ENCODE measurements around the gene WDR72. TPM values are rescaled to one million over a fixed set of nuclear protein-coding genes. Genes with fewer than 3 reads are reported as not detected.

Gene WDR72
- total RNA-seq, 2 donors from 2014 or later = 0.08 TPM; not detected in 1

DNA sequence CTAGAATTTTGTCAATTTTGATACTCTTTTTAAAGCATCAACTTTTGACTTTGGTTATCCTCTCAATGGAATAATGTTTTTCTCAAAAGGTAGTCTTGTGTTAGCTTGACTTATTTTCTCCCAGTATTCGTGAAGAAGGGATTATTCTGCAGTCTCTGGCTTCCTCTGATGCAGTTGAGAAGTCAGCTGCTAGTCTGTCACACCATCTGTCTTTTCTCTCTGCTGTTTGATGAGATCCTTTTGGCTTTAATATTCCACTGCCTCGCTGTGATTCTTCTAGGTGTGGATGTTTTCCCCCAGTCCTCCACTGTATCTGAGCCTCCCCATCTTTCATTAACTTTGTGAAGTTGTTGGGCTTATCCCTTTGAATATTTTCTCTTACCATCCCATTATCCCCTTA lies 141.0 kb downstream of the WDR72 start:
- H3K9me3 ChIP-seq = no peaks in the 10 kb centered on the region
- no peak for DNase-seq (ENCODE audit: low spot score)
- no peaks in the 10 kb centered on the region for H3K36me3 ChIP-seq
- H3K27me3 ChIP-seq = no peaks in the 10 kb centered on the region
- H3K27ac ChIP-seq = no peak overlapping the region
- no peak overlapping the region for H3K4me3 ChIP-seq
- TF ChIP-seq, protein P1, sequence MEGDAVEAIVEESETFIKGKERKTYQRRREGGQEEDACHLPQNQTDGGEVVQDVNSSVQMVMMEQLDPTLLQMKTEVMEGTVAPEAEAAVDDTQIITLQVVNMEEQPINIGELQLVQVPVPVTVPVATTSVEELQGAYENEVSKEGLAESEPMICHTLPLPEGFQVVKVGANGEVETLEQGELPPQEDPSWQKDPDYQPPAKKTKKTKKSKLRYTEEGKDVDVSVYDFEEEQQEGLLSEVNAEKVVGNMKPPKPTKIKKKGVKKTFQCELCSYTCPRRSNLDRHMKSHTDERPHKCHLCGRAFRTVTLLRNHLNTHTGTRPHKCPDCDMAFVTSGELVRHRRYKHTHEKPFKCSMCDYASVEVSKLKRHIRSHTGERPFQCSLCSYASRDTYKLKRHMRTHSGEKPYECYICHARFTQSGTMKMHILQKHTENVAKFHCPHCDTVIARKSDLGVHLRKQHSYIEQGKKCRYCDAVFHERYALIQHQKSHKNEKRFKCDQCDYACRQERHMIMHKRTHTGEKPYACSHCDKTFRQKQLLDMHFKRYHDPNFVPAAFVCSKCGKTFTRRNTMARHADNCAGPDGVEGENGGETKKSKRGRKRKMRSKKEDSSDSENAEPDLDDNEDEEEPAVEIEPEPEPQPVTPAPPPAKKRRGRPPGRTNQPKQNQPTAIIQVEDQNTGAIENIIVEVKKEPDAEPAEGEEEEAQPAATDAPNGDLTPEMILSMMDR (IDR thresholded peaks at IDR 0.05) = no peak
- H3K4me1 ChIP-seq = no peaks in the 10 kb centered on the region

DNA sequence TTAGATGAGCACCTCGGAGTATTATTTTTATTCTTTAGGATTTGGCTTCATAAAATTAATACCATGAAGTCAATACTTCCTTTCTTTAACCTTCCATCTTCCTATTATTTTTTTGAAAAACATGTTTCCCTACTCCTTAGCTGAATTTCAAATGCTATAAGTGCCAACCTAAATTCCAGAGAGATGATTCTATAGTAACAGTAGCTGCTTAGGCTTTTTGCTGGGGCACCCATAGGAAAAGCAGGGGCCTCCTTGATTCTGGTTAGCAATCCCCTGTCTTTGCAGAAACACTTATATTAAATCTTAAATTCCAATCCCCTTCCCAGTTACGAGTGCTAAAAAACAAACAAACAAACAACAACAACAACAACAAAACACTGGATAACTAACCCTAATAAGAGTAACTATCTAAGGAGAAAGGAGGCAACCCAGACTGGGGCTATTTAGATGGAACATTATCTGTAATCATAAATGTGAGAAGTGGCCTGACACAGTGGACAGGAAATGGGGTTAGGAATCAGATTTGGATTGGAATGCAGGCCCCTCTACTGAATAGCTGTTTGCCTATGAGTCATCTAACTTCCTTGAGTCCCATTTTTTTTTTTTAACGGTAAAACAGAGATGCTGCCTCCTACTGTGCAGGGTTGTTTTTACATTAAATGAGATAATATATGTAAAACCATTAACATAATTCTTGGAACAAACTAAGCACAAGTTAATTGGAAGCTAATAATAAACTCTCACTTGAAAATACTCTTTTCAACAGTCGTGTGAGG lies 148.1 kb downstream of the WDR72 start:
- Histone ChIP-seq H3K4me3 (no peak overlapping the region), H3K36me3 (no peaks in the 10 kb centered on the region), H3K27me3 (no peaks in the 10 kb centered on the region), H3K27ac (no peak overlapping the region), H3K4me1 (no peaks in the 10 kb centered on the region), H3K9me3 (no peaks in the 10 kb centered on the region)
- TF ChIP-seq, protein P1 (IDR thresholded peaks at IDR 0.05) = no peak
- DNase-seq (ENCODE audit: low spot score) = no peak

DNA sequence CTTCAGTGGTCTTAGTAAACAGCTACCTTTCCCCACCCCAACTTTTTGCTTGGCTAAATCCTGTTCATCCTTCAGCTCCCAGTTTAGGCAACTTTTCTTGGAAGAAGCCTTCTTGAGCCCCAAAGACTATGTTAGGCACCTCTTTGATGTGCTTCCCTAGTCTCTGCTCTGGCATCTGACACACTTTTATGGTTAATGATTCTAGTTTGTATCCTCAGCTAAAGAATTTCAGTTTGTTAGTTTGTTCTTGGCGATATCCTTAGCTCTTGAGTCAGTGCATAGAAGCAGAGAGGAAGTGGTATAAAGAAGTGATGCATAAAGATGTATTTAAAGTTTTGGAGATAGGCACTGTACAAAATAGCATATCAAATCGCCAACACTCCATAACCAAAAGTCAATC lies 168.4 kb downstream of the WDR72 start:
- Histone ChIP-seq H3K27ac (no peak overlapping the region), H3K27me3 (no peaks in the 10 kb centered on the region), H3K4me3 (no peak overlapping the region), H3K4me1 (no peaks in the 10 kb centered on the region), H3K36me3 (no peaks in the 10 kb centered on the region), H3K9me3 (no peaks in the 10 kb centered on the region)
- TF ChIP-seq, protein P1 (IDR thresholded peaks at IDR 0.05) = no peak
- no peak for DNase-seq (ENCODE audit: low spot score)

DNA sequence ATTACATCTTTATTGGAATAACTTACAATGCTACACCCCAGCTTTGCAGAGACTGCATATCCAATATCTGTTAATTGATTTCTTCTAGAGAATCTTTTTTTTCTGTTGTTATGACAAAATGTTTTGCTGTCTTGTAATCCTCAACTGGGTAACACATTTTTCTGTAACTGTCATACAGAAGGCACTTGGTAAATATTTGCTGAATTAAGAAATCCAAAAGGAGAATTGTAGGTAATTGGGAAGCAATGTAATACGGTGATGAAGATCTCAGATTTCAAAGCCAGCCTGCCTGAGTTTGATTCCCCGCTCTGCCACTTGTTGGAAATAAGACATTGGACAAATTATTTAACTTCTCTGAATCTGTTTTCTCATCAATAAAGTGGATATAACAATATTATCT lies 169.1 kb downstream of the WDR72 start:
- Histone ChIP-seq H3K36me3 (no peaks in the 10 kb centered on the region), H3K9me3 (no peaks in the 10 kb centered on the region), H3K27ac (no peak overlapping the region), H3K4me1 (no peaks in the 10 kb centered on the region), H3K27me3 (no peaks in the 10 kb centered on the region), H3K4me3 (no peak overlapping the region)
- TF ChIP-seq, protein P1 (IDR thresholded peaks at IDR 0.05) = no peak
- DNase-seq (ENCODE audit: low spot score) = no peak

DNA sequence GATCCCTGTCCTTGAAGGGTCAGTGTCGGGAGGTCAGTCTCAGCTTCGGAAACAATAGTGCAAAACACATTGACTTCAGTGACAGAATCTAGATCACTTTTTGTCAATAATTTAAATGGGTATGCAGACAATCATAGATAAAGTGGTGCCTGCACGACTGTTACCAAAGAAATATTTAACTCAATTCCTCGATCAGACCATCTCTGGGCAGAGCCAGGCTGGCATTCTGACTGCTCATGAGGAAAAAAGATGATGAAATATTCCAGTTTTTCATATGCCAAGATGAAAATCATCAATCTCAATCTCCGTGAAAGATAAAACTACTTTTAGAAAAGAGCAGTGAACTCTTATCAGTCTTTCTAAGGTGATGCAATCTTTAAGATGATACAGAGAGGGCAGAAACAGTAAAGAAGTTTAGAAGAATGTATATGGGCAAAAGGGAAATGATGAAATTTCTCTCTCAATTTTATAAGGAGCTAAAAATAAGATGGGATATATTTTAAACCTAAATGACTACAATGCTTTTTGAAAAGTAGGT lies 169.9 kb downstream of the WDR72 start:
- H3K4me1 ChIP-seq = no peaks in the 10 kb centered on the region
- TF ChIP-seq, protein P1 (IDR thresholded peaks at IDR 0.05) = no peak
- no peaks in the 10 kb centered on the region for H3K27me3 ChIP-seq
- no peak overlapping the region for H3K4me3 ChIP-seq
- DNase-seq (ENCODE audit: low spot score) = no peak
- no peak overlapping the region for H3K27ac ChIP-seq
- no peaks in the 10 kb centered on the region for H3K36me3 ChIP-seq
- no peaks in the 10 kb centered on the region for H3K9me3 ChIP-seq

Data from right atrium auricular region (tissue), 2 donors.